ENCODE data around the gene CTNNA3.

CTNNA3 gene

DNA sequence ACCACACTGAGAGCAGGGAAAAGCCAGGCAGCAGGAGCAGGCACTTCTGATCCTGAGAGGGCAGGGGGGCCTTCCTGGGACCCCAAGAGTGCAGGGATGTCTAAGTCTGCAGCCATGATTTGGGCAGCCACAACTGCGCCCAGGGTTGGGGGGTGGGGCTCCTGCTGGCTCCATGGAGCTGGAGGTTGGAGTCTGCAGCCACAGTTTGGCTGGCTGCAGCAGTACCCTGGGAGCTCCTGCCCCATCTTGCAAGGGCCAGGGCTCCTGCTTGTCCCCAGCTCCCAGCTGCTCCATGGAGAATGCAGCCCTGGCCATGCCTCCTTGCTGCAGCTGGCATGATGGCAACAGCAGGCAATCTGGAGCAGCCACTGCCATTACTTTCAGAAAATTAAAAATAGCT lies 1449.8 kb downstream of the CTNNA3 start:
- DNase-seq: no peak

DNA sequence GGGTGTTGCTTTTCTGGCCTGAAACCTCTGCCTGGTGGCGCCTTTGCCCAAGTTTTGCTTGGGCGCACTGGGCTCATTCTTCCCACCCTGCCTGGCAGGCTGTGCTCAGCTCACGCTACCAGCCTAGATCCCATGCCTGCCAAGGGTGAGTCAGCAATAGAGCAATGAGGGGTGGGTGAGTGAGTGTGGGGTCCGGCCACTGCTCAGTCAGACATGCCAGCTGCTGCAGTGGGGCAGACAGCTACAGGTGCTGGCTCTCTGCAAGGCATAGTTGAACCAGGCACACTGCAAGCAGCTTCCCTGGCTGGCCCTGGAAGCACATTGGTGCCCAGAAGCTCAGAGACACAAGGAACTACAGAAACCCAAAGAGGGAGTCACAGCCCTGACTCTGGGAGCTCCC lies 1451.0 kb downstream of the CTNNA3 start:
- no peak for DNase-seq

DNA sequence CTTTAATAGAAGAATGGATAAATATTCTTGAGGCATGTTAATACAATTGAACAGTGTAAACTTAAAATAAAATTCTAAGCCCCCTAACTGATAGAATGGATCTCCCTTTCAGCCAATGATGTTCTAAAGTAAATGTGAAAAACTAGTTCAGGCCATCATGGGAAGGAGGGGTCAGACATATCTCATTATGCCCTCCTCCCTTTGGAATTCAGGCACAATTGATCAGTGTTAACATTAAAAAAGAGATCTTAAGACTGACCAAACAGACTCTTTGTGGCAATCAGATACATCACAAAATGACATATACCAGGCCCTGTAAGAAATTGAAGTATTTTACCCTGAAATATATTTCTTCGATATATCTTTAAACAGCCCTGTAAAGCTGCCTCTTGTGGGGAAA lies 1453.1 kb downstream of the CTNNA3 start:
- DNase-seq: no peak

DNA sequence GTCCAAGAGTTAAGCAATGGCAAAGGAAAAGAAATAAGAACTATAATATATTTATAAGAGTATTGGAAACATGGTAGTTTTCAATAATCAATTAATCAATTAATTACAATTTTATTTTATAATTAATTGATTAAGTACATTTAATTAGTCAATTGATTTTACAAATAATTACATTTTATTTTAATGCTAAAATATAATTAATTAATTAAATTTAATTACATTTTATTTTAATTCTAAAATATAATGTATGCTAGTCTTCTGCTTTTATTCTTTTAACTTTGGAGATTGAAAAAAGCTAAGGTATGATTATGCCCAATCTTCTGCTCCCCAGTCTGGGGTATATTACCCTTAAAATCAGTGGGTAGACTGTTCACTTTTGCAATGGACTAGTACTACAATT lies 1456.9 kb downstream of the CTNNA3 start:
- DNase-seq: no peak

DNA sequence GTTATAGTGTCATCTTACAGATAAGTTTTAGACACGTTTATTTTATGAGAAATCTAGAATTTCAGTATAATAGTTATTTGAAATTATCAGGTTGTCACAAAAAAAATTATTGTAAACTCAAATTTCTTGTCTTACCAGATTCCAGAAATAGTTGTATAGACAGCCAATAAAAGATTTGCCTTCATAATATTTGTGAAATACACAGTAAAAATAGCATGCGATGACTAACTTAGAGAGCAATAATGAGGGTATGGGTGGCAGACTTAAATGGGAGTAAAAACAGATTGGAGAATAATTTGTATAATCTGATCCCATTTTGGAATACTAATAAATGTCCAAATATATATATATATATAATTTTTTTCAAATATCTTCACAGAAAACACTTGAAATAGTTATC lies 1457.7 kb downstream of the CTNNA3 start:
- no peak for DNase-seq

DNA sequence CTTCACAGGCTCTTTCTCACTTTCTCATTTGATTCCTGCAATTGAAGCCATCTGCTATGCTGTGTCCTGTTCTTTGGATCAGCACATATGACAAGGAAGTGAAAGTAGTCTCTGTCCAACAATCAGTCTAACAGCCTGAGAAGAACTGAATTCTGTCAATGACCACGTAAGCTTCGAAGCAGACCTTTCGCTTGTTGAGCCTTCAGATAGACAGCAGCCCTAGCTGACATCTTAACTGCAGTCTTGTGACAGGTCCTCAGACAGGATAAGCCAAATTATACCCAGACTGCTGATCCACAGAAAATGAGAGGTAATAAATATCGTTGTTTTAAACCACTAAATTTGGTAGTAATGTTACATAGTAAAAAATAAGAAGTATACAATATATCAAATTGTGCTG lies 1461.1 kb downstream of the CTNNA3 start:
- DNase-seq: no peak

DNA sequence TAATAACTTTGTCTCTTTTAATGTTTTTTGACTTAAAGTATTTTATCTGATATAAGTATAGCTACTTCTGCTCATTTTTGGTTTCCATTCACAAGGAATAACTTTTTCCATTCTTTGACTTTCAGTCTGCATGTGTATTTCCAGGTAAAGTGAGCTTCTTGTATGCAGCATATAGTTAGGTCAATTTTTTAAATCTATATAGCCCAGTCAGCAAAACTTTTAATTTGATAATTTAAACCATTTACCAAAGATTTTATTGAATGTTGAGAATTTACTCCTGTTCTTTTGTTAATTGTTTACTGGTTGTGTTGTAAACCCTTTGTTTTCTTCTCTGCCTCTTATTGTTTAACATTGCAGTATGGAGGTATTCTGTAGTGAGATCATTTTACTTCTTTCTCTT lies 1467.1 kb downstream of the CTNNA3 start:
- no peak for DNase-seq

DNA sequence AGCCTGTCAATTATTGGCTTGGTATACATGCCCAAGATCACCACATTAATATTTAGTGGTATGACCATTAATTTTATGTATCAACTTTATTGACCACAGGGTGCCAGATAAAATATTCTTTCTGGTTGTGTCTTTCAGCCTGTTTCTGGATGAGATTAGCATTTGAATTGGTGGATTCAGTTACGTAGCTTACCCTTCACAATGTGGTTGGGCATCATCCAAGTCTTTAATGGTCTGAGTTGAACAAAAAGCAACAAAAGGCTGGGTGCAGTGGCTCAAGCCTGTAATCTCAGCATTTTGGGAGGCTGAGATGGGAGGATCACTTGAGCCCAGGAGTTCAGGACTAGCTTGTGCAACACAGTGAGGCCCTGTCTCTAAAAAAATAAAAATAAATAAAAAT lies 1472.3 kb downstream of the CTNNA3 start:
- DNase-seq: no peak

DNA sequence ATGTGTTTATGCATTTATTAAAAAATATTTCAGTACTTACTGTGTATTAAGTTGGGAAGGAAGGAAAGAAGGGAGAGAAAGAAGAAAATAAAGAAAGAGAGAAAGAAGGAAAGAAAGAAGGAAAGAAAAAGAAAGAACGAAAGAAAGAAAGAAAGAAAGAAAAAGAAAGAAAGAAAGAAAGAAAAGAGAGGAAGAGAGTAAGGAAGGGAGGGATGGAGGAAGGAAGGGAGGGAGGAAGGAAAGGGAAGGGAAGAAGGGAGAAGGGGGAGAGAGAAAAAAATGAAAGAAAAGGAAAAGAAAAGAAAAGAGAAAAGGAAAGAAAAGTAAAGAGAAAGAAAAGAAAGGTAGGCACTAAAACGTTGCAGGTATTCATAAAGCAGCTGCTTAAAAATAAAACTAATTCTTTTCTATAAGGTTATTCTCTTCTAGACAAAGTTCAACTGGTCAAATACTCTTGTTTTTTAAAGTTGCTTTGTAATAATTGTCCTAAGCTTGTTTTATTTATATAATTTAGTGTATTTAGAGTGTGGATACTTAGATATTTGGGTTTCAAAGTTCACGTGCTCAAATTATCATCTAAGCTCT lies 1473.4 kb downstream of the CTNNA3 start:
- no peak for DNase-seq

DNA sequence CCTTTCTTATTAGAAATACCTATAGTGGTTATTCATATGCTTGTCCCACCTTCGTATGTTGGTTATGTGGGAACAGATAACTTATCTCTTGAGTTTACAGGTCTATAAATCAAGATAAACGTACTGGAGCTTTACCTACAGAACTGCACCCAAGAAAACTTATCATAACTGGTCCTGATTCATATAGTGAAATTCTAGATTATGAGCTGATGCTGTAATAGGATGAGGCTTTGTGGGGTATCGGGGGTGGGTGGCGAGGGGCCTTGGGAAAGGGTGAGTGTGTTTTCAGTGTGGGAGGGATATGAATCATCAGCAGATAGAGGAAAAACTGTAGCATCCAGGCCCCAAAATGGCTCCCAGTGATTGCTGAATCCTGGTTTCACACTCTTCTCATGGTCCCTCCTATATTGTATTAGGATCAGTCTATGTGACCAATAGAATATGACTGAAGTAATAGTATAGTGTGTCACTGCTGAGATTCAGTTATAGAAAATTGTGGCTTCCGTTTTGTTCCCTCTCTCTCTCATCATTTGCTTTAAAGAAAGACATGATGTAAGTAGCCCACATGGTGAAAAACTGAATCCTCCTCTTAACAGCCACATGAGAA lies 1476.9 kb downstream of the CTNNA3 start:
- DNase-seq: no peak

DNA sequence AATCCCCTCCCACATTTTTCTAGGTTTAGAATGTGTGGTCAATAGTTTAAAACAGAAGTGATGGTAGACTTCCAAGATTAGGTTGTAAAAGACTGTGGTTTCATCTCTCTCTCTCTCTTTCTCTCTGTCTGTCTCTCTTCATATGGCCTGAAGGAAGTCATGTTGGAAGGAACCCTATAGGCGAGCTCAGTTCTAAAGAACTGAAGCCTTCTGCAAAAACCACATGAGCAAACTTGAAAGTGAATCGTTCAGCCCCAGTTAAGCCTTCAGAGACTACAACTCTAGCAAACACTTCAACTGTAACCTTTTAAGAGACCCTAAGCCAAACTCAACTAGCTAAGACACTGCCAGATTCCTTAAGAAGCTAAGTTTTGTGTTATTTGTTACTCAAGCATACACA lies 1477.7 kb downstream of the CTNNA3 start:
- no peak for DNase-seq

DNA sequence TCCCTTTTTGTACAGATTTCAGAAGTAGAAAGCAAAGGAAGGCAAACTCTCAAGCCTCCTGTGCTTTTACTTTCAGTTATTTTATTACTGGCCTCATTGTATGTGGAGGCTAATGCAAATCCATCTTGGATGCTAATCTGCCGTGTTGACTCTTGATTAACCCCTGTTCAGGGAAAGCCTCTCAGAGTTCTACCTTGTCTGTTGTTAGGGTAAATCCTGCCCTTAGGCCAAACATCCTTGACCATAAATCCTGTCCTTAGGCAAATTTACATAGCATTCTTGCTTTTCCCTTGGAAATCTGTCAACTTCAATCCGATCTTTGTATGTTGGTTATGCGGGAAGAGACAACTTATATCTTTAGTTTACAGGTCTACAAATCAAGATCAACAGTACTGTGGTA lies 1480.1 kb downstream of the CTNNA3 start:
- no peak for DNase-seq

DNA sequence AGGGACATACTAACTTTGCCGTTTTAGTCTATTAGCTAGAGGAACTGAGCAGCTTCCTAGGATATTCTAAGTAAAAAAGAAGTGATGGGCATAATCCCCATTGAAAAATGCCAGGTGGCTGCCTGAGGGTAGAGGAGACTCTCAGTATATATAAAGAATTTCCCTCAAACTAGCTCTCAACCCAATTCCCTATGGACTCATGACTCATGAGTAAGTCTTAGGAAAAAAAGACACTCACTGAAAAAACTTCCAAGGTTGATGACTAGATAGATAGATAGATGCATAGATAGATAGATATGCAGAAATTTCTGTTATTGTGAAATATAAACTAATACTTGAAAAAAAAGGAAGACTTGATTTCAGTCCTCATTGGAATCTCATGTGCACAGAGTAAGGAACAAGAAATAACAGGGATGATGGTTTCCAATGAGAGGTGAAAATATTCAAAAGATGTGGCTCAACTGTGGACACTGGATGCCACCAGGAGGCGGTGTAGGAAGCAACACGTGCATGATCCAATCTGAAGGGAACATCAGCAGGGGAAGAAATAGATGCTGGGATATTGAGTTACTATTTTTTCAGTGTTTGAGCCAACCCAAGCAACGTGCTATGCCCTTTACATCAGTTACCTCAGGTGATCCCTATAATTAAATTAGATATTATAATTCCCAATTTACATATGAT lies 1481.1 kb downstream of the CTNNA3 start:
- DNase-seq: no peak

DNA sequence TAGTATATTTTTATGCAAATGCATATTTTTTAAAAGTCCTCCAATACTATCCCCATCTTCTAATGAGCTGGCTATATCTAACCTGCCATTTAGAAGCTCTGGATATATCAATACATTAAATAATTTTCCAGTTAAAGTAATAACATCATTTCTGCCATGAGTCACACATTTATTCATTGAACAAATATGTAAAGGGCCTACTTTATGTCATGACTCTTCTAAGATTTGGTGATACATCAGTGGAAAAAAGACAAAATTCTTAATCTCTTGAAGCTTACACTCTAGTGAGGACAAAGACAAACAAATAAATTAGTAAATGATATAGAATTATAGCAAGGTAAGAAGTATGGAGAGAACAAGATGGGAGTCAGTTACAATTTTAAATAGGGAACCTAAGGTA lies 1487.0 kb downstream of the CTNNA3 start:
- DNase-seq: no peak

DNA sequence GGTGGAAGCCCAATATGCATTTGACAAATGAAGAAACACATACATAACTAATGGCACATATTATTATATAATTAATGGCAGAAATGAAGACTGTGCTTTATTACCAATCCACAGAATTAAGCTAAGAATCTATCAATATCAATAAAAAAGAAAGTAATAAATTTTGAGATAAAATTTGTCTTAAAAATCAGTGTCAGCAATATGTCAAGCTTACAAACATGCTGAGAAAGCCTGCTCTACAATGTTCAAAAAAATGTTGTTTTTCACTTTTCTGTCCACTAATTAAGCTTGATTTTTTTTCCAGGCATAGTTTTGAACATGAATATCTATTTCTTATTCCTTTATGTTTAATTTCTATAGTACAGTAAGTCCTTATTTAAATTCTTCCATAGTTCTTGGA lies 1491.2 kb downstream of the CTNNA3 start:
- DNase-seq: no peak

DNA sequence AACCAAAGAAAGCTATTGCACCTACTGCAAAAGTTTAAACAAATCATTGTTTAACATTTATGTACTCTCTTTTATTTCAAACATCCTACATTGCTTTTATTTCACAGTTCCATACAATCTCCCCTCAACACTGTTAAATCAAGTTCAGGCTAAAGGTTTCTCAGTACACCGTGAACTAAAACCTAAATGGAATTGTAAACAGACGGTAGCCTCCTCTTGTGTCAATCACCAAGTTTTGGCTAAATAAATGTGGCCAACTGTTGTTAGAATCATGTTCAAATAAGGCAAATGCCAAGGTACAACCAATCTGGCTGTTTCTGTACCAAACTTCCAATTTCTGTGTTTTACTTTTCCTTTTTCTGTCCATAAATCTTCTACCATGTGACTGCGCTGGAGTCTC lies 1493.9 kb downstream of the CTNNA3 start:
- DNase-seq: no peak

DNA sequence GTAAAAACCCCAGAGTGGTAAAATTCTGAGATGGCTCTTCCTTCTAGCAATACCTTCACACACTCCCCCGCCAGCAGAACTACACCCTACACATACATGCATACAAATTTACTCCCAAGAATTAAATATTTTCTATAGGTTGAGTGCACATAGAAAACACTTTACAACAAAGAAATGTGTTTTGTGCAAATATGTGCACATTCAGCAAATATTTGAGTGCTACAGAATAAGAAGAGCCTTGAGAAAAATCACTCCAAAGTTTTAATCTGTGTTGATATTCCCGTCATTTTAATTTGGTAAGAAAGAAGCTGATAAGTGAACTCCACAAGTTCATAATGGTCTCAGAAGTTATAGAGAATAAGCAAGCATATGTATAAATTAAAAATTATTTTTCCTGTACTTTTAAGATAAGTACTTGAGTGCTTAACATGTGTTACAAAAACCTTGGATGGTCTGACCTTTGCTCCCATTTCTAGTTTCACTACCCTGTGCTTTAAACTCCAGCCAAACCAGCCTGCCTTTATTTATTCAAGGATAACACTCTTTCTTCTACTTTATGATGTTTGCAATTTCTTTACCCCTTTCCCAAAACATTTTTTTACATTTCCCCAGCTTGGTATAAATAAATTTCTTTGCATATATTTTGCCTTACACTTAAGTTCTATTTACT lies 1503.7 kb downstream of the CTNNA3 start:
- DNase-seq: no peak

DNA sequence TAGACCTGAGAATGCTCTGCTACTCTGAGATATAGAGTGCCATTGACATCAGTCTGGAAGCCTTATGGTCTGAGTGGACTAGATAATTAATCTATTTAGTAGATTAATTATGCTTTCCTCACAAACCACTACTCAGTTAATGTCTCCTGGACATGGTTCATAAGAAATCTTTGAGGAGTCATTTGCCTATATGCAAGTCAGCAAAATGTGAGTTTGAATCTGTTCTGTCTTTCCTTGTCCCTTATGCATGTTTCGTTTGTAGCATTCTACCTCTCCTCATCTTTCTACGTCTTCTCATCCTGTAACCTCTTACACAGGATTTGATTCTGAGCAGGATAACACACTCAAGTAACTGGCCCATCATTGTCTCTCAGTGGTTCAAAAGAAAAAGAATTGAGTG lies 1505.6 kb downstream of the CTNNA3 start:
- no peak for DNase-seq

DNA sequence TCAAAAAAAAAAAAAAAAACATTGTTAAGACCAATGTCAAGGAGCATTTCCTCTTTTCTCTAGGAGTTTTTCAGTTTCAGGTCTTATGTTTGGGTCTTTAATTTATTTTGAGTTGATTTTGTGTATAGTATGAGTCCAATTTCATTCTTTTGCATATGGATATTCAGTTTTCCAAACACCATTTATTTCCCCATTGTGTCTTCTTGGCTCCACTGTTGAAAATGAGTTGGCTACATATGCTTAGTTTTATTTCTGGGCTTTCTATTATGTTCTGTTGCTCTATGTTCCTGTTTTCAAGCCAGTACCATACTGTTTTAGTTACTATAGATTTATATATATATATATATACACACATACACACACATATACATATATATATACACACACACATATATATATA lies 1506.7 kb downstream of the CTNNA3 start:
- no peak for DNase-seq

DNA sequence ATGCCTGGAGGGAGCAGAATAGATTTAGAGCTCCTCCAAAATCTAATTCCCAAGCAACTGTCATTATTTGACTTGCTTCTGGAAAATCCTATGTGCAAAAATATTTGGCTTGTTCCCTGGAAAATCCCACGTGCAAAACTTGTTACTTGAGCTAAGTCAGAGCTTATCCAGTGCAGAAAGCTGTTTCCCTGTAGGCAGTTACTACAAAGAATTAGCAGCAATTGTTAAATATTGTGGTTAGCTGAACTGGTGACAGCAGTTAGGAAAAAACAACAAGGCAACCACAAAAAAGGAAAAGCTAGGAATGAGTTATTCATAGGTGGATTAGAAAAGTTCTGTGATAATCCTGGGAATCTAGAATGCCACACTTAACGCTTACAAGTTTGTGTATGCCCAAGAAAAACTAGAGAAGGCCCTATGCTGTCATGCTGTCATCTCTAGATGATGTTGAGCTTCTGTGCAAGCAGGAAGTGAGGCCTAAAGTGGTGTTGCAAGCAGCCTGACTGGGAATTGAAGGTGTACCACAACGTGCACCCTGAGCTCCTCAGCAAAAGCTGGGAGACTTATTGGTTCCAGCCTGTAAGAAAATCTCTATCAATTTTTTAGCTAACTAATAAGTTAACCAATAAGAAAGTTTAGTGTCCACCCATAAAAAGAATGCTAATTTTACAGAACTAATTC lies 1508.8 kb downstream of the CTNNA3 start:
- no peak for DNase-seq

DNA sequence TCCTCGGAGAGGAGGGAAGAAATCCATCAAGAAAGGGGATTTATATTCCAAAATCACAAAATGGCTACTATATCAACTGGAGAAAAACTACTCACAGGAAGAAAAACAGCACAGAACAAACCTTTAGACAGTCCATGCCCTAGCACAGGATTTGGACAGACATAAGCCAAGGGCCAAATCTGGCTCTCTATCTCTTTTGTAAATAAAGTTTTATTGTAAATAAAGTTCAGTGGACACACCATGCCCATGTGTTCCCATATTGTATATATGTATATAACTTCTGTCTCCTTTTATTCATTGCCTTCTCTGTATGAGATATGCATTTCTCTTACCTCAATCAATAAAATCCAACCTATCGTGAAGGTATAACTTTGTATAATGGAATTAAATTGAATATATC lies 1513.0 kb downstream of the CTNNA3 start:
- DNase-seq: no peak

DNA sequence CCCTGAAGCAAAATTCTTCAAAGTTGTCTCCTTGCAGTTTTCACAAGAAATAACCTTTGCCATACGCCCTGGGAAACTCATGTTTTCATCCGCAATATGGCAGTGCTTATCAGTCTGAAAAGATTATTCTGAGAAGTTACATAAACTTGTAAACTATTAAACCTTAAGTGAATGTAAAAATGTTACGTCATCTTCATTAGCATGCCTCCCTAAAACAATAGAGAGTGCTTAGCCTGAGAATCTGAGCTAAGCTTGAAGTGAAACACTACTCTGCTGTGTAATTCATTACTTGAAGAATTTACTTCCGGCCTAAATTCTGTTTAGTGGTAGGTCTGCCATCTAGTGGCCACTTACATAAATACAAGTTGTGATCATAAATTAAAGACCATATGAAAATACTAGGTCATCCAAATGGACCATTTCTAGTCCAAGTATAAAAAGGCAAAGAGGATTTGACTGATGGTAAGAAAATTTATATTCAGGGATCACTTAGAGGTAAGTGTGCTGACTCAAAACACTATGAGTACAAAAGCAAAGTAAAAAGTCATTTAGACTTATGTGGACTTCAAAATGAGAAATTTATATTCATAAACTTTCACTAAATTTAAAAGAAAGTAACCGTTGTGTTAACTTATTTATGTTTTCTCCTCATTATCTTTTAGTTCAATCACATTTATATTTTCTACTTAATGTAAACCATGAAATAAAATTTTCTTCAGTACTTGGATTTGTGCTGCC lies 1515.2 kb downstream of the CTNNA3 start:
- no peak for DNase-seq

DNA sequence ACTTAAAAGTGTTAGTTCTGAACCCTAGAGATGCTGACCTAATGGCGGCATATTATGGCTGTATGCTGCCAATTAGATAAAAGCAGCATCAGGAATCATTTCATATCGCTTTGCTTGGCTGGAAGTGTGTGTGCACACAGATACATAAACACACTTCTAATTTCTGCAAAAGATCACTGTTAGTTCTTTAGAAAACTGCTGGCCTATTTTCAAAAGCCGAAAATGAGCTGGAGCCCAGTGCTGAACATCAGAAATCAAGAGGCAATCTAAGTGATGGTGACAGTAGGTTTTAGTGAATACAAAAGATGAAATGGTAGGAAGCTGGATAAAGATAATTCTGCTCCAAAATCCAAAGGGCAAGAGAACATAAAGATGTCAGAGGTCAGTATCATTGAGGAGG lies 1516.0 kb downstream of the CTNNA3 start:
- no peak for DNase-seq

All from activated T-cell treated with anti-CD3 and anti-CD28 coated beads, Interleukin-2, amount 50 U/mL, for 1 hour (primary cell).